MM.1S (cell line): ENCODE results near the gene MAGI2.

ENCODE experiments used
- EZH2 ChIP-seq: fragments of 300-600 bp; sonication (generic); optimal IDR thresholded peaks from 2 replicates; pipeline ENCODE3; 2017; ENCODE audit warnings: low read depth, mild to moderate bottlenecking, antibody characterized with exemption, low read length, mixed read lengths
- TF ChIP-seq, protein P1 (sequence below): fragments of 300-600 bp; sonication (generic); IDR thresholded peaks from 2 replicates; pipeline ENCODE4 v1.5.1; 2016; ENCODE audit warnings: antibody characterized with exemption, low read length, mixed read lengths

DNA sequence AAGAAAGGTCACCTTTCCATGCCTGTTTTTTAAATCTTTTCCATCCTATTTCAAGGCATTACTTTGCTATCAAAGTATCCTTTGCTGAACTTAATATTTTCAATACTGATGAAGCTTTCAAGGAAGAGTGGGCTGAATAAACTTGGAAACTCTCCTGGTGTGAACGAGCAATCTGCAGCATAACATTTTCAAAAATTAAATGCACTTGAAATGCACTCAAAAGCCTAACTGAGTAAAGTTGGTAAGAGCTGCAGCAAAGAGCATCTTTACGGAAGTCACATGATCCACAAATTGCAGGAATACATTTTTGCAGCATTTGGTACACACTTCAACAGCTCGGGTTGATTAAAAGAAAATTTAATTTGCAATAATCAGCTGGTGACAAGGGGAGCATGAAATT is 1287.6 kb downstream of the MAGI2 start:
- TF ChIP-seq, protein P1, sequence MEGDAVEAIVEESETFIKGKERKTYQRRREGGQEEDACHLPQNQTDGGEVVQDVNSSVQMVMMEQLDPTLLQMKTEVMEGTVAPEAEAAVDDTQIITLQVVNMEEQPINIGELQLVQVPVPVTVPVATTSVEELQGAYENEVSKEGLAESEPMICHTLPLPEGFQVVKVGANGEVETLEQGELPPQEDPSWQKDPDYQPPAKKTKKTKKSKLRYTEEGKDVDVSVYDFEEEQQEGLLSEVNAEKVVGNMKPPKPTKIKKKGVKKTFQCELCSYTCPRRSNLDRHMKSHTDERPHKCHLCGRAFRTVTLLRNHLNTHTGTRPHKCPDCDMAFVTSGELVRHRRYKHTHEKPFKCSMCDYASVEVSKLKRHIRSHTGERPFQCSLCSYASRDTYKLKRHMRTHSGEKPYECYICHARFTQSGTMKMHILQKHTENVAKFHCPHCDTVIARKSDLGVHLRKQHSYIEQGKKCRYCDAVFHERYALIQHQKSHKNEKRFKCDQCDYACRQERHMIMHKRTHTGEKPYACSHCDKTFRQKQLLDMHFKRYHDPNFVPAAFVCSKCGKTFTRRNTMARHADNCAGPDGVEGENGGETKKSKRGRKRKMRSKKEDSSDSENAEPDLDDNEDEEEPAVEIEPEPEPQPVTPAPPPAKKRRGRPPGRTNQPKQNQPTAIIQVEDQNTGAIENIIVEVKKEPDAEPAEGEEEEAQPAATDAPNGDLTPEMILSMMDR = no peak
- no peak for TF ChIP-seq EZH2
